ENCODE measurements around the gene PDE6H.
A peak's percentile ranks its signal among the peaks of the same experiment; 100 is the strongest.

The PDE6H gene

GRCh38 chr12:14950982-14951746 is 21.7 kb upstream of the PDE6H start:
- FAIRE-seq (no peak), DNase-seq (ENCODE audit: insufficient read length, low spot score) (no peak)

DNA sequence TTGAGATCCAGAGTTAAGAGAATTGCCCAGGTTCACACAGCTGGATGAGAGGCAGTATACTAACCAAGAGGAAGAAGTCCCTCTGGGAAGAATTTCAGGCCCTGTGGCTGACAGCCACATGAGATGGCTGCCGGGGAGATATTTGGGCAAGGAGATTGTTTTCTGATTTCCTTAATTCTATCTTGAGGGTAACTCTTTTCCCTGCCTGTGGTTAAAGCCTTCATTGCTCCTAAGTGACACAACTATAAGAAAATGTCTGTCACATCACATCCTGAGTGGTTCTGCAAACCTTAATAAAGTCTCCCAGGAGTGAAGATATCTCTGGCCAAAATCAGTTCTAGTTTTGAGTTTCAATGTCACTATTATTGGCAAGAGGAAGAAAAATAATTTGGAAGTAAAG is 21.0 kb upstream of the PDE6H start:
- FAIRE-seq (no peak), DNase-seq (ENCODE audit: insufficient read length, low spot score) (no peak)

GRCh38 chr12:14952299-14952921 is 20.4 kb upstream of the PDE6H start:
- peak; percentile 95 for FAIRE-seq
- no peak for DNase-seq (ENCODE audit: insufficient read length, low spot score)

DNA sequence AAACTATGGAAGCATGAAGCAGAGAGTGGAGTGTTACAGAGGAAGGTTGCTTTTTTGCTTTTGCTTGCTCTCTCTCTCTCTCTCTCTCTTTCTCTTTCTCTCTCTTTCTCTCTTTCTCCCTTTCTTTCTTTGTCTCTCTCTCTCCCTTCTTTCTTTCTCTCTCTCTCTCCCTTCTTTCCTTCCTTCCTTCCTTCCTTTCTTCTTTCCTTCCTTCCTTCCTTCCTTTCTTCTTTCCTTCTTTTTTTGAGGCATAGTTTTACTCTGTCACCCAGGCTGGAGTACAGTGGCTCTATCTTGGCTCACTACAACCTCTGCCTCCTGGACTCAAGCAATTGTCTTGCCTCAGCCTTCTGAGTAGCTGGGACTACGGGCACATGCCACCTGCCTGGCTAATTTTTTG is 19.1 kb upstream of the PDE6H start:
- no peak for DNase-seq (ENCODE audit: insufficient read length, low spot score)
- FAIRE-seq, result peak; percentile 68

DNA sequence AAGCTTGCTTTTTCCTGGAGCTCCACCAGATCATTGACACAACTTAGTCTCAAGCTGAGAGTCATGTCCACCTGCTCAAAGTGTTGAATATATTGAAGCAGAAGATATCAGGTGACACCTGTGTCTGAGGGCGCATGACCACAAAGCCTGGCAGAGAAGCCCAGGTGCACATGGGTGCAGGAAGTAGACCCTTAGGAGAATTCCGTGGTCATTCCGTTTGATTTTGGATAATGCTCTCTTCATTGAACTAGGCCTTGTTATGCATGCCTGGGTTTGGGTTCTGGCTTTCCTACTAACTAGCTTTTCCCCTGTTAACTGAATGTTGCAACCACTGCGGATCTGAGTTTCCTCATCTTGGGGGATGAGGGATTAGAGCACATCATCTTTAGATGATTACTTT is 18.6 kb upstream of the PDE6H start:
- DNase-seq (ENCODE audit: insufficient read length, low spot score), result no peak
- FAIRE-seq, result peak; percentile 80

DNA sequence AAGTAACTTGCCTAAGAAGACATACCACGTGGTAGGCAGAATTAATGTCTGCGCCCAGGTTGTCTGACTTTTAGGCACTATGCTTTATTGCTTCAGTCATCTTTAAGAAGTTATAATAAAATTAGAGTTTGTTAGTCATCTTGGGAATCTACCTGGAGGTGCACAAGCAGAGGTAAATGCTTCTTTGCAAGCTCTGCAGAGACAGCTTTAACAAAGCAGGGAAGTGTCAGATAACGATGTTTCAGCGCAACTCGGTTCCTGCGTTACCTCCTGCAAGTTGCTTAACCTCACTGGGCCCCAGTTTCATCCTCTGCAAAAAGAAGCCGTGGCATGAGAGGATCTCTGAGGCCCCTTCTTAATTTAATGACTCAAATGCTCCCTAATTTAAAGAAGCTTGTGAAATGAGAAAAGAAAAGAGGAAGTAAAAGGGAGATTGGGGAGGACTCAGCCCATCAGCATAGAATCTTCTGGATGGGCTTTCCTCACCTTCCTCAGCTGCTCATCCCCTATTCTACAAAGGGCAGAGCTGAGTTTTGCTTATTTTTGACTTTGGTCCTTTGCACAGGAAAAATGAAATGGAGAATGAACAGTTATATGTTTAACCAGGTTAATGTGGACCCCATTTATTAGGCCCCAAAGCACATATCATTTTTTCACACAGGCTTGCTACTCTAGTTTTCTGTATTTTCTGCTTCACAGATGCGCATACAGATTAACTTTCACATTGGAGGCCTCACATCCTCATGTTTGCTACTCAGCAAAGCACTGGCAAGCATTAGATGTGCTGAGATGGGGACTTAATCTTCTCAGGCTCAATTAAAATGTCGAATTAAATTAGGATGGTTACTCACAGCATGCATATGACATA is 16.6 kb upstream of the PDE6H start:
- FAIRE-seq (peak; percentile 97), DNase-seq (ENCODE audit: insufficient read length, low spot score) (no peak)

DNA sequence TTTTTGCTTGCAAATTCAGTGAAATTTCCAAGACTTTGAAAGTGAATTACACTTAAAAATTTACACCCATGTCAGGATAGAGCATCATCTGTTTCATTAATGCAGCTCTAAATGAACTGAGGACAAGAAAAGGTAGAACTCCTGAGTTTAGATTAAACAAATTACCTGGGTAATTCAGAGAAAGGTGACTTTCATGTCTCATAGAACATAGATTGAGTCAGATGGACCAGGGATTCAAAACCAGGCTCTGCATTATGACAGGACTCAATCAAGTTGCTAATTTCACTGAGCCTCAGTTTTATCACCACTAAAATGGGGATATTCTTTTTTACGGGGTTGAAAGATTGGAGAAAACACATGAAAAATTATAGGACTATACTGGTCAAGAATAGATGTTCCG is 15.9 kb upstream of the PDE6H start:
- no peak for DNase-seq (ENCODE audit: insufficient read length, low spot score)
- no peak for FAIRE-seq

DNA sequence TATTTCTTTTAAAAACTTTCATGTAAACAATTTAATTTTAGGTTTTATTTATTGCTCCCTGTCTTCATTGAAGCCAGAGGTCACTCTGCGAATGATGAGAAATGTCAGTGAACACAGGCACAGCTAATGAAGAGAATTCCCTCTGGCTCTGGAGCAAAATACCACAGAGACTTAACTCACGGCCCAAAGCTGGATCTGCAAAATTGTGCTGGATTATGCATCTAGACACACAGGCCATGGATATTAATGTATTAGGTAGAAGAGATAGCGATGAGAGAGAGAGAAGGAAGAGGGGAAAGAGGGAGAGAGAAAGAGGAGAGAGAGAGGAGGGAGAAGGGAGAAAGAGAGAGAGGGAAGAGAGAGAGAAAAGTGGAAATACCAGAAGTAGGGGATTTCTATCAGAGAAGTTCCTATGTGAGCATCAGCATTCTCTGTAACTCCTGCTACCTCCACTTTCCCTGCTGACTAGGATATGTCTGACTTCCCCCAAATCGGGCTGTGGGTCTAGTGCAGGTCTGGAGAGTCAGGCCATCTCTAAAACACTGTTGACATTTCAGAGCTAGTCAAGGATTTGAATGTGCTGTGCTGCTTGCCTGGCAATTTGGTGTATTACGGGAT is 15.2 kb upstream of the PDE6H start:
- FAIRE-seq (peak; percentile 44), DNase-seq (ENCODE audit: insufficient read length, low spot score) (no peak)

- FAIRE-seq (peak; percentile 39), DNase-seq (ENCODE audit: insufficient read length, low spot score) (no peak)
Observed at GRCh38 chr12:14958361-14959125, 14.3 kb upstream of the PDE6H start.

GRCh38 chr12:14959126-14959440 is 13.8 kb upstream of the PDE6H start:
- no peak for DNase-seq (ENCODE audit: insufficient read length, low spot score)

DNA sequence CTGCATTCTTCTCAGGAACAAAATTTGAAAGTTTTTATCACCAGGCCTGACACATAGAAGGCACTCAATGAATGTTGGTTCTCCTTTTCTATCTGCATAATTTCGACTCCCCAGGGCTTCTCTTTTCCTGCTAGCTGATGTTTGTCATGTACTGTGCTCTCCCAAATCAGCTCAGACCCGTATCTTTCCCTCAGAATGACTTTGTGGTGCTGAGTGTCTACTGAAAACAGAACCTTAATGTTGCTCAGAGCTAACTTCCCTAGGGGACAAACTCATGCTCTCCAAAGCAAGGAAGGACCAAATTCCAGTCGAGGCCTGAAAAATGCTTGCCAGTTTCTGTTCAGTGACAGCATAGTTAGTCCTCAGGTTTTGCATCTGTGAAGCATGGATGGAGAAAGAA is 13.4 kb upstream of the PDE6H start:
- peak; percentile 83 for FAIRE-seq
- no peak for DNase-seq (ENCODE audit: insufficient read length, low spot score)

More at GRCh38 chr12:14959126-14959440, 13.8 kb upstream of the PDE6H start:
- FAIRE-seq, result peak; percentile 74

DNA sequence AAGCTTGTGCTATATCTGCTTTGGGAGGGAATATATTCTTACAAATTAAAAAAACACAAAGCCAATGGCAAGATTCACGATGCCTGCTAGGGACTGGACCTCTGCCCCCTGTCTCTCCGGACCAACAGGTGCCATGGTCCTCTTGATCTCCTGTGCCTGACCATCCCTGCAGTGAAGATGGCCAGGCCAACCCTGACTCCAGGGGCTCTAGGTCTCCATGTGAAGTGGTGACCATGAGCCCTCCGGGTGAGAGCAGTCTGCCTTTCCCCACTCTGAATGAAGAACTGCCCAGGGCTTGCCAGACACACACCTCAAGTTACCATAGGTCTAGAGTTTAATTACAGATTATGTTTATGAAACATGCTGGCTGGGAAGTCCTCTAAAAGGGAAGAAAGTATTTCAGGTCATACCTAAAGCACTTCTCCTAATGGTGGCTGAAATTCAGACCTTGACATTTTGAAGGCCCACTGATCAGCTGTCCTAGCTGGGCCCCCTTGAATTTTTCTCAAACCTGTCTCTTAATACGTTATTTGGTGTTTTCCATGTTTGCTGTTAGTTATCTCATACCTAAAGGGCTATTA is 12.8 kb upstream of the PDE6H start:
- DNase-seq (ENCODE audit: insufficient read length, low spot score) (no peak), FAIRE-seq (no peak)

DNA sequence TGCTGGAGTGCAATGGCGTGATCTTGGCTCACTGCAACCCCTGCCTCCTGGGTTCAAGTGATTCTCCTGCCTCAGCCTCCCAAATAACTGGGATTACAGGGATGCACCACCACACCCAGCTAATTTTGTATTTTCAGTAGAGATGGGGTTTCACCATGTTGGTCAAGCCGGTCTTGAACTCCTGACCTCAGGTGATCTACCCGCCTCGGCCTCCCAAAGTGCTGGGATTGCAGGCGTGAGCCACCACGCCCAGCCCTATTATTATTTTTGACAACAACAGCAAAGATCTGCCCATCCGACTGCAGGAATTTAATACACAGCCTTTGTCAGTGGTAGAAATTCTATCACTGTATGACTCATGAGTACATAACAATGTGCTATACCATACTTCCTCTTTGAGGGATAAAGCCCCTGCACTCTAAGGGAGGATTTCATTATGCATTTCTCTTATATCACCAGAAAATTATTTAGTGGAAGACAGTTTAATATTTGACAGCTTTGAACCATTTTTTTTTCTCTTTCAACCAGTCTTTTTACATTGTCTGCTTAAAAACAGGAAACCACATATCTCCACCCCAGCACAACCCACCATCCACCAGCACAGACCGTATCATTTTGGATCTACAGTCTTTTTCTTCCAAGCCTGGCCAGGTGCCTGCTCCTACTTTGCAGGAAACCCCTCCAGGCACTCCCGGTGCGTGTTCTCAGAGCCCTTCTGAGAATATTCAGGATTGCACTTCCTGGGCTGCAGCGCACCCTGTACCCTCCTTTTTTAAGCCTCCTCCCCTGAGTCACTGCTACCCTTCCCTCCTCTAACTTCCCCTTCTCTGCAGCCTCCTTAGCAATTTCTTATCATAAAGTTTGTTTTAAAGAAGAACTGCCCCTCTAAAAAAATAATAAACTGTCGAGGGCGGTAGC is 12.0 kb upstream of the PDE6H start:
- no peak for DNase-seq (ENCODE audit: insufficient read length, low spot score)
- no peak for FAIRE-seq

DNA sequence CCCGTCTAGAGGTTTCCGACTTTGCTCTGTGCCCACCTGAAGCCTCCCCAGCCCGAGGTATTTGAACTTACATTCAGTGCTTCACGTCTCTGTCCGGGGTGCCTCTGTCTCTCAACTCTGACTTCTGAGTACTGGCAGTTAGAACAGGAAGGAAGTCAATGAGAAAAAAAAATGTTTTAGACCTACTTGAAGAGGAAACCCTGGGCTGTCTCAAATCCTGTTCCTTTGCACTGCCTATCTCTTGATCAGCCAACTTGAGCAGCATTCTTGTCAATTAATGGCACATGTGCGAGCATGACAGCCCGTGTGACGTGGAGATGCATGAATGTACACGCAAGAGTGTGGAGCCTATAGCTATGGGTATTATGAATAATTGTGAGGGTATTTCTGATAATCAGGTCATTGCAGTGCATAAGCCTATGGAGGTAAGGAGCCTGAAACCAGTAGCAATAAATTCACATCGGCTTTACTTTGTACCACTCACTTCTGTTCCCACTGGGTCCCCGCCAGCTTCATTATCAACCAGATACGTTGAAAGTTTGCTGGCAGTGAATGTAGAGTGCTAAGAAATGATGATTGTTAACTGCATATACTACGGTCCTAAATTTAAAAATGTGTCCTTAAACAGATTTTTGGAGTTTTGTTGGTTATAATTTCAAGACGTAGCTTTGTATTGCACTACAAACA is 11.2 kb upstream of the PDE6H start, which contains the start of gene ARHGDIB:
ARHGDIB (minus strand) TSS at position 136 of the 687 bp plus-strand sequence. CDS start 10,889 bp downstream, outside the sequence.
- FAIRE-seq, result peak; percentile 98
- peak; percentile 32 for DNase-seq (ENCODE audit: insufficient read length, low spot score)

DNA sequence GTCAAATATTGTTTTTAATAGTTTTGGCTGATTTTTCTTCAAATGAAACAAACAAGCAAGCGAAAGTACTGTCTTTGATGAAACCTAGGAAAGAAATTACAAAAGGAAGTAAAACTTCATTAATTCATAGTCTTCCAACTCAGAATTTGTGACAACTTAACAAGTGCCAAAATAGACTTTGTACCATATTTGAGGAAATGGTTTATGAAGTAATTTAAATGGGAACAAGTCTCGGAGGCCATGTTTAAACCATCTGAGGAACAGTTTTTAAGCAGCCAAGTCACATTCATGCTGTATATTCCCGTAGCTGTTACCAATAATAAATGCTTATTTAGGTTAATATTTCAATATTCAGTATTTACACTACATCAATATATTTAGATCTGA is 10.7 kb upstream of the PDE6H start:
- DNase-seq (ENCODE audit: insufficient read length, low spot score) (no peak), FAIRE-seq (no peak)

GRCh38 chr12:14962797-14963196 is 10.0 kb upstream of the PDE6H start:
- FAIRE-seq (peak; percentile 21), DNase-seq (ENCODE audit: insufficient read length, low spot score) (no peak)

- no peak for DNase-seq (ENCODE audit: insufficient read length, low spot score)
- FAIRE-seq, result peak; percentile 49
Observed at GRCh38 chr12:14963520-14963919, 9.3 kb upstream of the PDE6H start.

- DNase-seq (ENCODE audit: insufficient read length, low spot score), result no peak
- no peak for FAIRE-seq
Observed at GRCh38 chr12:14964406-14964805, 8.4 kb upstream of the PDE6H start.

Data from GM19239 (cell line).